ENCODE data around the gene SLITRK3.
"Not testable (repeated sequence)": the region's sequence is repeated elsewhere in the genome, so short reads cannot be mapped to it uniquely, and the experiment has no call there.

The SLITRK3 gene

GRCh38 chr3:165192610-165193192 is 3.5 kb downstream of the SLITRK3 start:
- no peak for DNase-seq (ENCODE audit: low read depth in 1 of 2, low spot score in 1 of 2)

- DNase-seq (ENCODE audit: low read depth in 1 of 2, low spot score in 1 of 2) = no peak
Measured at GRCh38 chr3:165191491-165191890, 4.7 kb downstream of the SLITRK3 start.

- no peak for DNase-seq (ENCODE audit: low read depth in 1 of 2, low spot score in 1 of 2)
Measured at GRCh38 chr3:165188452-165188851, 7.7 kb downstream of the SLITRK3 start.

DNA sequence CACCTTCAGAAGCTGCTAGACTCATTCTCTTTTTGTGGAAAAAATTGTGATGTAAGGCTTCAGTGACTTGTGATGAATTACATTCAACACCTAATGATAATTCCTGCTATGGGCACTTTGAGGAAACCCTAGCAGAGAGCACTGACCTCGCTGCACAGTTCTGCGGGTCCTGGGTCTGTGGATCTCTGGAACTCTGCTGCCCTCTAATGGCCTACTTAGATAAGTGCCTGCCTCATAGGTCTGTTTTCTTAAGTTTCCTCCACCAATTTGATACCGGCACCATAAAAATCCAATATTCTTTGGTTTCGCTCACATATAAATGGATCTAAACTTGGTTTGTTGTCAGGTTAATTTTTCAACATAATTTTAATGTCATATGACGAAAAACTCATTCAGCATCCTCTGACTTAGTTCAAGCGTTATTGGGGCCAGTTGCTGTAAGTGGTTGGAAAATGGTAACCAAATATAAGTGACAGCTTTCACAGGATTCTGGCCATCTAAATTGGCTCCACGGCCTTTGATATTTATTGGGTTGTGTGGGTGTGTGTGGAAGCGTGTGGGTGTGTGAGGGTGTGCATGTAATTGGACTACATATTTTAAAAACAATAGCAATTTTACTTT is 10.4 kb downstream of the SLITRK3 start:
- no peak for DNase-seq (ENCODE audit: low read depth in 1 of 2, low spot score in 1 of 2)

DNA sequence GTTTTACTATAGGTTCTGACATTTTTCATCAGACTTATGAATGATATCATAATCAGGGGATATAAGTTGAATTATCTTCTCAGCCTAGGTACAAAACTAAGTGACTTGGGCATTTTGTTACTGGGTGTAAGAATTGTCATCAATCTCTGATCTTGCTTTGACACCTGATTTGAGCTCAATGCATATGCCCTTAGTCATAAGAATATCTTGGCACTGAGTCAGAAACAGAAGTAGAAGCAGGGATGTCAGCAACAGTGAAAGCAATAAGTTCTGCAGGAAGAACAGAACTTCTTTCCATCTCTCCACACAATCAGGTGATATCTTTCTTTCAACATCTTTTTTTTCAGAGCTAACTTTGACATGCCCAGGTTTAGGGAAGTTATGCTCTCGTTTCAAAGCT is 14.6 kb downstream of the SLITRK3 start:
- no peak for DNase-seq (ENCODE audit: low read depth in 1 of 2, low spot score in 1 of 2)

- DNase-seq (ENCODE audit: low read depth in 1 of 2, low spot score in 1 of 2) = no peak
Measured at GRCh38 chr3:165170236-165170635, 25.9 kb downstream of the SLITRK3 start.

GRCh38 chr3:165169368-165169767 is 26.8 kb downstream of the SLITRK3 start:
- no peak for DNase-seq (ENCODE audit: low read depth in 1 of 2, low spot score in 1 of 2)

- no peak for DNase-seq (ENCODE audit: low read depth in 1 of 2, low spot score in 1 of 2)
Measured at GRCh38 chr3:165162883-165163282, 33.3 kb downstream of the SLITRK3 start.

GRCh38 chr3:165159760-165160421 is 36.3 kb downstream of the SLITRK3 start:
- no peak for DNase-seq (ENCODE audit: low read depth in 1 of 2, low spot score in 1 of 2)

DNA sequence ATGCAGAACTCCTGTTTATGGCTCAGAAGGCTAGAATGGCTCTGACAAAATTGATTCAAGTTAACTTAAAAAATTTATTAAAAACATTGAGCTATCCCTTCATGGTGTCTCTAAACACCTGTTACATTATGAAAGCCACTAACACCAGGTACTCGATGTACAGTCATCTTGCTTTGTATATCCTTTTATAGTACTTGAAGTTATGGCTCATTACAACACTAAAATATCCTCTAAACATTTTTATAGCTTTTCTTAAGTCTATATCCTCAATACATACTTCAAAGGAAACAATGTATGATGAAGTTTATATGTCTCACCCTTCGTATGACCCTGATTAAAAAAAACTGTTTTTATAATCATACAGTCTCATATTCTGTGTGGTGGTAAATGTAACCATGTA is 38.2 kb downstream of the SLITRK3 start:
- DNase-seq (ENCODE audit: low read depth in 1 of 2, low spot score in 1 of 2) = no peak

DNA sequence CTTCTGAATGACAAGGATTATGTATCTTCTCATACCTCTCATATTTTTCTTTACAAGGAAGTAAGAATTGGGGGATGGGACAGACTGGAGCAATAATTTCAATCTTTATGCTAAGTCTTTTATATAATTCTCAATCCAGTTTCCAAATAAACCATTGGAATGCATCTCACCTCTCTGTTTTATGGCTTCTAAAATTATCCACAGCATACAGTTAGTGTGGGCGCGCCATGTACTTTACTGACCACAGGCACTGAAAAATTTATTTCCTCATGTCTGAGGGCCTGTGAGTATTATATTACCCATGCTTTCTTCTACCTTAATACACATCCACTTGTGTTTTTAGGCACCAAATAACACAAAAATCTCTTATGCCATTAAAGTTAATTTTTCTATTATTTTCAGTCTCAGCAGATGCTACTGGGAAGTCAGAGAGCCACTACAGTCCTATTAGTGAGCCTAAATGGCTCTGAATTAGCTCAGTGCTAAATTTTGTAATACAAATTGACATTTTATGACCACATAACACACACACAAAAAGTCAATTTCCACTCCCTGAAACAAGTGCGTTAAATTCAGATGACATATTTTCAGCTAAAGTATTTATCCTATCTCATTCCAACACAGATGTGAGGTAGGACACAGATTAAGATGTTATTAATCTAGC is 39.3 kb downstream of the SLITRK3 start:
- no peak for DNase-seq (ENCODE audit: low read depth in 1 of 2, low spot score in 1 of 2)

GRCh38 chr3:165148876-165149441 is 47.2 kb downstream of the SLITRK3 start:
- DNase-seq (ENCODE audit: low read depth in 1 of 2, low spot score in 1 of 2) = no peak

DNA sequence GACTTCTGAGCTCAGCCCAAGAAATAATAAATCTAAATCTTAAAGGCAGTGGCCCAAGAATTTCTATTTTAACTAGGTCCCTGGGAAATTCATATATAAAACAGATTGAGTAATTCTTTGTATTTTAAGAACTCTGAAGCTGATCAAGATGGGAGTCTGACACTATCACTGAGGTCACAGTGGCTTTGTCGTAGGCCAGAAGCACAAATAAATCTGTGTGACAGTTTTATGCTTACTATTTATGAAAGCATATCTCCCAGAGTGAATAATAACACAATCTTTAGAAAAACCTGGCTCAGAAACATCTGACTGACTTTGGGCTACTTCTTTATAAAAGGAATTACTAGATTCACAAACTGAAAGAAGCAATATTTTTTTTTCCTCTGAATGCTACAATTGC is 51.9 kb downstream of the SLITRK3 start:
- no peak for DNase-seq (ENCODE audit: low read depth in 1 of 2, low spot score in 1 of 2)

GRCh38 chr3:165139918-165140317 is 56.3 kb downstream of the SLITRK3 start:
- not testable (repeated sequence) for DNase-seq (ENCODE audit: low read depth in 1 of 2, low spot score in 1 of 2)

Data from activated T-helper 1 cell treated with anti-CD3 and anti-CD28 coated beads, Interleukin-2, amount 50 U/mL, for 16 hours (primary cell).